CD4-positive, alpha-beta T cell (primary cell): ENCODE data around the gene REXO1. TPM values are rescaled to one million over a fixed set of nuclear protein-coding genes. Genes with fewer than 3 reads are reported as not detected.

Source experiments
- ATAC-seq: fragments of 200-7000 bp; cut with Tn5 transposase; one replicate; pipeline ENCODE4 v1.10.0; 2022; ENCODE audit warnings: mild to moderate bottlenecking; ENCODE audit not compliant: poor library complexity
- CTCF ChIA-PET: fragments of 350-600 bp; sonication (Branson Sonifier 250); formaldehyde crosslinking; loops from one replicate; lab custom pipeline; 2021; ENCODE audit warnings: antibody characterized with exemption, inconsistent platforms; lab: Charles Lee
- POLR2A ChIA-PET: fragments of 350-600 bp; sonication (Branson Sonifier 250); formaldehyde crosslinking; loops from one replicate; lab custom pipeline; 2021; ENCODE audit warnings: antibody characterized with exemption, inconsistent platforms; lab: Charles Lee
- DNase-seq, 14 experiments: peaks; one replicate each; pipeline ENCODE4 v3.0.0-alpha.2; 2013 to 2020; ENCODE audit warnings: mixed read lengths in 2 of 14
- H3K27ac ChIP-seq, 2 donors: one replicate each; pipeline versions ENCODE4 v1.5.1 to v1.7.0; 2013; ENCODE audit warnings: low read length in 2 of 2, low read depth in 1 of 2, mild to moderate bottlenecking in 1 of 2
- H3K27me3 ChIP-seq, 2 experiments: 1 replicate in 1 of 2; 2 replicates in 1 of 2; pipeline versions ENCODE4 v1.6.1 to v1.7.0; 2013; ENCODE audit warnings: low read length in 2 of 2, control low read depth in 1 of 2, mild to moderate bottlenecking in 1 of 2, moderate library complexity in 1 of 2; ENCODE audit not compliant: insufficient read depth in 2 of 2, control insufficient read depth in 1 of 2
- H3K36me3 ChIP-seq: one replicate; pipeline ENCODE4 v1.6.1; 2013; ENCODE audit warnings: low read length, control low read depth; ENCODE audit not compliant: insufficient read depth
- H3K4me1 ChIP-seq: one replicate; pipeline ENCODE4 v1.6.1; 2013; ENCODE audit warnings: low read length, control low read depth; ENCODE audit not compliant: insufficient read depth
- H3K4me3 ChIP-seq: one replicate; pipeline ENCODE4 v1.5.1; 2013; ENCODE audit warnings: mild to moderate bottlenecking, low read length, moderate library complexity
- H3K9me3 ChIP-seq, 2 experiments: 1 replicate in 1 of 2; 2 replicates in 1 of 2; pipeline versions ENCODE4 v1.6.1 to v1.7.0; 2013; ENCODE audit warnings: low read length in 2 of 2, mild to moderate bottlenecking in 2 of 2, control low read depth in 1 of 2, moderate library complexity in 1 of 2; ENCODE audit not compliant: control insufficient read depth in 1 of 2, insufficient read depth in 1 of 2
- H3K27ac Mint-ChIP-seq: one replicate; pipeline ENCODE4 v1.8.0; 2020; ENCODE audit warnings: mixed read lengths
- H3K27me3 Mint-ChIP-seq: one replicate; pipeline ENCODE4 v1.8.0; 2021; ENCODE audit warnings: mixed read lengths
- H3K36me3 Mint-ChIP-seq: one replicate; pipeline ENCODE4 v1.8.0; 2021; ENCODE audit warnings: low read depth, mixed read lengths
- H3K4me1 Mint-ChIP-seq: one replicate; pipeline ENCODE4 v1.8.0; 2021; ENCODE audit warnings: low read depth, mixed read lengths
- H3K4me3 Mint-ChIP-seq: one replicate; pipeline ENCODE4 v1.8.0; 2020; ENCODE audit warnings: mild to moderate bottlenecking, mixed read lengths
- H3K9me3 Mint-ChIP-seq: one replicate; pipeline ENCODE4 v1.8.0; 2020; ENCODE audit warnings: mixed read lengths
- CTCF ChIP-seq: fragments of 200-600 bp; IDR thresholded peaks from one replicate; pipeline ENCODE4 v1.8.0; 2022; ENCODE audit warnings: antibody characterized with exemption, mild to moderate bottlenecking
- intact Hi-C, 2 experiments: fragments of 100-400 bp; cut with DNase I in 1 of 2; cut with micrococcal nuclease in 1 of 2; formaldehyde crosslinking; loops; one replicate each; pipeline versions ENCODE4 v1.15.1 to v1.9.0; 2023 to 2025; cut with DNase I, micrococcal nuclease
- total RNA-seq, 174 experiments: library from RNA in 2 of 174; stranded (reverse) in 2 of 174; gene quantifications; one replicate each; pipeline ENCODE4 v1.2.3 and lab custom pipeline; 2021 to 2026

REXO1 gene
- total RNA-seq, 2 experiments from 2014 or later: 106 to 114 TPM

GRCh38 chr19:1783354-1783753 lies 64.9 kb downstream of the REXO1 start:
- POLR2A ChIA-PET: no interaction called here
- intact Hi-C loops: no loop called here
- H3K27ac Mint-ChIP-seq: no peak overlapping the region
- no peak for ATAC-seq
- CTCF ChIA-PET: no interaction called here
- H3K9me3 Mint-ChIP-seq: no peaks in the 10 kb centered on the region
- no peak overlapping the region for H3K4me3 Mint-ChIP-seq
- no peaks in the 10 kb centered on the region for H3K36me3 Mint-ChIP-seq
- TF ChIP-seq CTCF: no peak
- Histone ChIP-seq H3K9me3 (peaks cover 9 to 42% of the 10 kb centered on the region in 2 experiments), H3K4me1 (no peaks in the 10 kb centered on the region), H3K27me3 (peaks cover 41 to 48% of the 10 kb centered on the region in 2 experiments), H3K4me3 (no peak overlapping the region), H3K36me3 (no peaks in the 10 kb centered on the region), H3K27ac (no peak overlapping the region)
- DNase-seq: no peak
- H3K4me1 Mint-ChIP-seq: no peaks in the 10 kb centered on the region
- peaks cover 60% of the 10 kb centered on the region for H3K27me3 Mint-ChIP-seq

DNA sequence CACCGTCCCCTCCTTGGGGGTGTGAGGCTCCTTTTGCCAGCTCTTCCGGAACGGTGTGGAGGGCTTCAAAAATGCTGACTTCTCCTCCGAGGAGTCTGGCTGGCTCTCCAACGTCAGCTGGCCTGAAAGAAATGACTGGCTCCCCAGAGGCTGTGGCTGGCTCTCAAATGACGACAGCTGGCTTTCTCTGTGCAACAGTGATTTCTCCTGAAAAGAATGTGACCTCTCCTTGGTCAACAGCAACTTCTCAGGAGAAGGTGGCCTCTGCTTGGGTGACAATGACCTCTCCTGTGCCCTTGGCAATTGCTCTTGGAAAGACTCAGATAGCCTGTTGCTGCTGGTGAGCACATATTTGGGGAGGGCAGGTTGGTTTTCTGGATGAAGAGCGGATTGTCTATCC lies 65.8 kb downstream of the REXO1 start:
- no peaks in the 10 kb centered on the region for H3K4me1 Mint-ChIP-seq
- TF ChIP-seq CTCF: no peak
- H3K27me3 ChIP-seq: peaks cover 44 to 53% of the 10 kb centered on the region in 2 experiments
- peaks cover 67% of the 10 kb centered on the region for H3K27me3 Mint-ChIP-seq
- no peak overlapping the region for H3K4me3 ChIP-seq
- H3K9me3 ChIP-seq: peaks cover 9 to 45% of the 10 kb centered on the region in 2 experiments
- H3K36me3 ChIP-seq: no peaks in the 10 kb centered on the region
- POLR2A ChIA-PET: no interaction called here
- H3K4me3 Mint-ChIP-seq: no peak overlapping the region
- intact Hi-C loops: no loop called here
- CTCF ChIA-PET: no interaction called here
- no peak overlapping the region for H3K27ac Mint-ChIP-seq
- no peaks in the 10 kb centered on the region for H3K4me1 ChIP-seq
- H3K9me3 Mint-ChIP-seq: no peaks in the 10 kb centered on the region
- H3K36me3 Mint-ChIP-seq: no peaks in the 10 kb centered on the region
- DNase-seq (no peak), ATAC-seq (no peak)
- H3K27ac ChIP-seq: no peak overlapping the region

DNA sequence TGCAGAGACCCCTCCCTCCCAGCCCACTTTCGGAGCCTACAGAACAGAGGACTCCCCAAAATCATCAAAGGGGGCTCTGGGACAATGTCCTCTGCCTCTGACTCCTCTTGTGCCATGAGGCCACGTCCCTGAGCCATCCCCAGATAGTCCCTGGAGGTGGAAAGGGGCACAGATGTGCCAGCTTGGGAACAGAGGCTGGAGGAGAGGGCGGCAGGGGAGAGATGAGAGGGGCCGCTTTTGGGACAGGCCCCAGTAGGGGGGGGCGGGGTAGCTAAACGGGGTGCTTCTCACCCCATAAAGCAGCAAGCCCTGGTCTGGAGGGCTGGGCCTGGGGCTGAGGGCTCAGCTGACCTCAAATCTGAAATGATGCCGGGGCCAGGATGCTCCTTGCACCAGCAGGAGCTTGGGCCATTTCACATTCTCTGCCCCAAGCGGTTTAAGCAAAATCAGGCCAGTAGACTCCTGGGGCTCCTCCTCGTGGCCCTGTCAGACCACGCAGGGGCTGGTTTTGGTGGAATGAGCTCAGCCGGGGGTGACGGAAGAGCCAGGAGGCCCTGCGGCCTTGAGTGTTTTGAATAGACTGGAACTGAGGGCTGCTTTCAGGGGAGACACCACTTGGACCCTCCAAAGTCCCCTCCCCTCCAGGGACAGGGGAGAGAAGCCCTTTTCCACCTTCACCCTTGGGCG lies 67.9 kb downstream of the REXO1 start:
- H3K4me3 ChIP-seq: no peak overlapping the region
- Mint-ChIP-seq H3K4me1 (no peaks in the 10 kb centered on the region), H3K27me3 (peaks cover 69% of the 10 kb centered on the region), H3K9me3 (no peaks in the 10 kb centered on the region), H3K36me3 (no peaks in the 10 kb centered on the region), H3K27ac (no peak overlapping the region), H3K4me3 (no peak overlapping the region)
- peaks cover 9 to 51% of the 10 kb centered on the region in 2 experiments for H3K9me3 ChIP-seq
- ChIA-PET CTCF (no interaction called here), POLR2A (no interaction called here)
- no peak for DNase-seq
- ATAC-seq: no peak
- intact Hi-C loops: no loop called here
- H3K36me3 ChIP-seq: no peaks in the 10 kb centered on the region
- H3K27me3 ChIP-seq: peaks cover 65 to 70% of the 10 kb centered on the region in 2 experiments
- no peak overlapping the region for H3K27ac ChIP-seq
- TF ChIP-seq CTCF: no peak
- H3K4me1 ChIP-seq: no peaks in the 10 kb centered on the region
